ENCODE measurements around the gene GALNT17.

Gene GALNT17

DNA sequence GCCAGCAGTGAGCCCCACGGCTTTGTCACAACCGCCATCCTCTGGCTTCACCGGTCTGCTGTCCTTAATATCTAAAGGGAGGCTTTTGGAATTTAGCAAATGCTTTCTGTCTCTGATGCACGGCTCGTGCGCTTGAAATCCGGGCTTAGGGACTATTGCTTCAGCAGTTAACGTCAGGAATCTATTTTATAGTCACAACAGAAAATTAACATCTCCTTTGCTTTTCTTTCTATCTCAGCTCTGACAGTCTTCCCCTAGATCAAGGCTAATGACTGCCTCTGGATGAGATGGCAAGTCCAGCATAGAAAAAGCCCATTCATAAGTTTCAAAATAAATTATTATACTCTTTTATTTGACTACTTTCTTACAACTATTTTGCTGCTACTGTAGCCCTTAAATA is 423.8 kb downstream of the GALNT17 start:
- no peaks in the 10 kb centered on the region for H3K36me3 ChIP-seq (ENCODE audit: control insufficient read depth in 2 of 2, insufficient read depth in 1 of 2, low read length in 2 of 2)
- H3K4me3 ChIP-seq (ENCODE audit: low read depth, low read length), result no peak overlapping the region
- ChIA-PET CTCF (no interaction called here), POLR2A (no interaction called here)
- no peaks in the 10 kb centered on the region for H3K9me3 ChIP-seq (ENCODE audit: control insufficient read depth, insufficient read depth, low read depth, low read length)
- no peak overlapping the region for H3K27ac ChIP-seq (ENCODE audit: extremely low read depth, low read depth, low read length)
- no peaks in the 10 kb centered on the region for H3K4me1 ChIP-seq (ENCODE audit: control insufficient read depth, insufficient read depth, low read length)
- TF ChIP-seq ZNF596 (tag by site-specific recombination; IDR thresholded peaks at IDR 0.05), result no peak
- TF ChIP-seq GLI4 (tag by site-specific recombination; IDR thresholded peaks at IDR 0.05), result no peak

DNA sequence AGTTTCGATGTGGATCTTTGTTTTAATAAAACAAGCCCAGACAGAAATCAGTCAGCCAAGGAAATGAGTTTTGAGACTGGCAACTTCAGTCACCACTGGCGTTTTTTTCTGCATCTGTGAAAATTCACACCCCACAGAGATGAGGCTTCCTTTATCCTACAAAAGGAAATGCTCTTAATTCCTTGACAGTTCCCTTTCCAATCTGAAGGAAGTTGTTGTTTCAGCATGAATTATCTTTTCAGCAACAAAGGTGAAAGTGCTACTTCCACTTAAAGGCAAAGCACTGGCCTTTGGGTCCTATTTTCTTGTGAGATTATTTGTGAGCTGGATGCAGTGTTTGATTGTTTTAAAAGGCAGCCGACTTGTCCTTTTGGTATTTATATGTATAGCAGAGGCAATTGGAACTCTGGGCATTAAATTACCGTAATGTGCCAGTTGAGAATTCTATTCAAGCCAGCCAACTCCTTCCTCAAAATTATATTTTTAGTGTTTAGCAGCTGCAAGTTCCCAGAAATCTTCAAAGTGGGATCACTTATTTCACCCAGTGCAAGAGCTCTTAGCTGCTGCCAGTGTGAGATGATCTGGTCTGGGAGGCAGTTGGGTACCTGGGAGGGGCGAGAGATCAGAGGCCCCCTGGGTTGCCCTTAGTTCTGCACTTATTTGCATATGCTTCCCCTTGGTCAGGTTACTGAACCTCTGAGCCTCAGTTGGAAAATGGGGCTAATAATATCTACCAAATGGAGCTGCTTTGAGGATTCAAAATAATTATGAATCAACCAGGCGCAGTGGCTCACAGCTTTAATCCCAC is 427.1 kb downstream of the GALNT17 start:
- TF ChIP-seq RBAK (tag by site-specific recombination; IDR thresholded peaks at IDR 0.05) (no peak), ZNF660 (tag by site-specific recombination; IDR thresholded peaks at IDR 0.05) (no peak), ZNF426 (tag by site-specific recombination; IDR thresholded peaks at IDR 0.05) (no peak), ZNF610 (tag by site-specific recombination; IDR thresholded peaks at IDR 0.05; ENCODE audit: borderline replicate concordance) (no peak), WT1 (tag by site-specific recombination; IDR thresholded peaks at IDR 0.05) (no peak), ZEB2 (tag by site-specific recombination; IDR thresholded peaks at IDR 0.05) (no peak), ZNF324 (tag by site-specific recombination; IDR thresholded peaks at IDR 0.05) (no peak), EGR2 (tag by site-specific recombination; IDR thresholded peaks at IDR 0.05; ENCODE audit: low read depth) (no peak), IKZF3 (tag by site-specific recombination; IDR thresholded peaks at IDR 0.05) (no peak), ZNF157 (tag by site-specific recombination; IDR thresholded peaks at IDR 0.05) (no peak), ZNF623 (tag by site-specific recombination; IDR thresholded peaks at IDR 0.05) (no peak), TCF7L2 (IDR thresholded peaks at IDR 0.05; ENCODE audit: borderline replicate concordance, low read depth, low read length) (no peak), ZFP3 (tag by site-specific recombination; IDR thresholded peaks at IDR 0.05; ENCODE audit: low read depth) (no peak), ZBTB8A (tag by site-specific recombination; IDR thresholded peaks at IDR 0.05) (no peak), HOXC10 (CRISPR knock-in tag; IDR thresholded peaks at IDR 0.05) (no peak)
- TF ChIP-seq, protein P1, sequence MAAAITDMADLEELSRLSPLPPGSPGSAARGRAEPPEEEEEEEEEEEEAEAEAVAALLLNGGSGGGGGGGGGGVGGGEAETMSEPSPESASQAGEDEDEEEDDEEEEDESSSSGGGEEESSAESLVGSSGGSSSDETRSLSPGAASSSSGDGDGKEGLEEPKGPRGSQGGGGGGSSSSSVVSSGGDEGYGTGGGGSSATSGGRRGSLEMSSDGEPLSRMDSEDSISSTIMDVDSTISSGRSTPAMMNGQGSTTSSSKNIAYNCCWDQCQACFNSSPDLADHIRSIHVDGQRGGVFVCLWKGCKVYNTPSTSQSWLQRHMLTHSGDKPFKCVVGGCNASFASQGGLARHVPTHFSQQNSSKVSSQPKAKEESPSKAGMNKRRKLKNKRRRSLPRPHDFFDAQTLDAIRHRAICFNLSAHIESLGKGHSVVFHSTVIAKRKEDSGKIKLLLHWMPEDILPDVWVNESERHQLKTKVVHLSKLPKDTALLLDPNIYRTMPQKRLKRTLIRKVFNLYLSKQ (tag by site-specific recombination; IDR thresholded peaks at IDR 0.05; ENCODE audit: borderline replicate concordance), result no peak
- TF ChIP-seq, protein P2, sequence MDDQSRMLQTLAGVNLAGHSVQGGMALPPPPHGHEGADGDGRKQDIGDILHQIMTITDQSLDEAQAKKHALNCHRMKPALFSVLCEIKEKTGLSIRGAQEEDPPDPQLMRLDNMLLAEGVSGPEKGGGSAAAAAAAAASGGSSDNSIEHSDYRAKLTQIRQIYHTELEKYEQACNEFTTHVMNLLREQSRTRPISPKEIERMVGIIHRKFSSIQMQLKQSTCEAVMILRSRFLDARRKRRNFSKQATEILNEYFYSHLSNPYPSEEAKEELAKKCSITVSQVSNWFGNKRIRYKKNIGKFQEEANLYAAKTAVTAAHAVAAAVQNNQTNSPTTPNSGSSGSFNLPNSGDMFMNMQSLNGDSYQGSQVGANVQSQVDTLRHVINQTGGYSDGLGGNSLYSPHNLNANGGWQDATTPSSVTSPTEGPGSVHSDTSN (CRISPR knock-in tag; IDR thresholded peaks at IDR 0.05), result no peak
- H3K36me3 ChIP-seq (ENCODE audit: control insufficient read depth in 2 of 2, insufficient read depth in 1 of 2, low read length in 2 of 2), result no peaks in the 10 kb centered on the region
- no peak overlapping the region for H3K4me3 ChIP-seq (ENCODE audit: low read depth, low read length)
- no peak overlapping the region for H3K27ac ChIP-seq (ENCODE audit: extremely low read depth, low read depth, low read length)
- POLR2A ChIA-PET, result no interaction called here
- no peaks in the 10 kb centered on the region for H3K4me1 ChIP-seq (ENCODE audit: control insufficient read depth, insufficient read depth, low read length)
- H3K9me3 ChIP-seq (ENCODE audit: control insufficient read depth, insufficient read depth, low read depth, low read length), result no peaks in the 10 kb centered on the region
- CTCF ChIA-PET, result no interaction called here

DNA sequence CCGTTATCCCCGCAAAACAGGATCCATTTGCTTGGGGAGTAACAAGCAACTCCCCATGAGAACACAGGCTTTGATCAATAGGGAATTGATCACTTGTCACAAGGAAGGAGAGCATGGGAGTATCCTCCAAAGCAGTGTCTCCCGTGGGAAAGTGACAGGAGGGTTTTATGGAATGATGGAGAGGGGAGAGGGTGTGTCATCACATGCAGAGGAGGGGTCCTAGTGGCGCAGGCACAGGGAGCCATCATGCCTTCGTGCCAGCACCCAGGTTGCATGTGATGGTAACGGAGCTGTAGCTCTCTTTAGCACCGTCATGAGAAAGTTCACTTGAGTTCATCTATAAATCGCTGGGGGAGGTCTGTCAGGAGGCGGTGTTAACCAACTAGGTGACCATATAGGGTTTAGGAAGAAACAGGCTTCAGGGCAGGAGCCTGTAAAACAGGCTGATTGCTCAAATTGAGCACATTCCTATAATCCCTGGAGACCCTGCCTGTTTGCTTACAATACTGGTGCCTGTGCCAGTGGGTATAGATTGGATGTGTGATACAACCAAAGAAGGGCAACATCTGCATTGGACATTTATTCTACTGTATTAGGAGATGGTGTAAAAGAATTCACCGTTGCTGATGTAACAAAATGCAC is 428.5 kb downstream of the GALNT17 start:
- CTCF ChIA-PET, result no interaction called here
- POLR2A ChIA-PET, result no interaction called here
- TF ChIP-seq ZBTB21 (tag by site-specific recombination; IDR thresholded peaks at IDR 0.05), result no peak
- TF ChIP-seq ZNF366 (tag by site-specific recombination; conservative IDR thresholded peaks at IDR 0.05), result no peak
- no peak for TF ChIP-seq ZNF423 (tag by site-specific recombination; IDR thresholded peaks at IDR 0.05)
- TF ChIP-seq ZNF501 (tag by site-specific recombination; IDR thresholded peaks at IDR 0.05), result no peak
- no peak for TF ChIP-seq ZNF426 (tag by site-specific recombination; IDR thresholded peaks at IDR 0.05)
- TF ChIP-seq ZNF239 (tag by site-specific recombination; IDR thresholded peaks at IDR 0.05), result no peak
- TF ChIP-seq, protein P3, sequence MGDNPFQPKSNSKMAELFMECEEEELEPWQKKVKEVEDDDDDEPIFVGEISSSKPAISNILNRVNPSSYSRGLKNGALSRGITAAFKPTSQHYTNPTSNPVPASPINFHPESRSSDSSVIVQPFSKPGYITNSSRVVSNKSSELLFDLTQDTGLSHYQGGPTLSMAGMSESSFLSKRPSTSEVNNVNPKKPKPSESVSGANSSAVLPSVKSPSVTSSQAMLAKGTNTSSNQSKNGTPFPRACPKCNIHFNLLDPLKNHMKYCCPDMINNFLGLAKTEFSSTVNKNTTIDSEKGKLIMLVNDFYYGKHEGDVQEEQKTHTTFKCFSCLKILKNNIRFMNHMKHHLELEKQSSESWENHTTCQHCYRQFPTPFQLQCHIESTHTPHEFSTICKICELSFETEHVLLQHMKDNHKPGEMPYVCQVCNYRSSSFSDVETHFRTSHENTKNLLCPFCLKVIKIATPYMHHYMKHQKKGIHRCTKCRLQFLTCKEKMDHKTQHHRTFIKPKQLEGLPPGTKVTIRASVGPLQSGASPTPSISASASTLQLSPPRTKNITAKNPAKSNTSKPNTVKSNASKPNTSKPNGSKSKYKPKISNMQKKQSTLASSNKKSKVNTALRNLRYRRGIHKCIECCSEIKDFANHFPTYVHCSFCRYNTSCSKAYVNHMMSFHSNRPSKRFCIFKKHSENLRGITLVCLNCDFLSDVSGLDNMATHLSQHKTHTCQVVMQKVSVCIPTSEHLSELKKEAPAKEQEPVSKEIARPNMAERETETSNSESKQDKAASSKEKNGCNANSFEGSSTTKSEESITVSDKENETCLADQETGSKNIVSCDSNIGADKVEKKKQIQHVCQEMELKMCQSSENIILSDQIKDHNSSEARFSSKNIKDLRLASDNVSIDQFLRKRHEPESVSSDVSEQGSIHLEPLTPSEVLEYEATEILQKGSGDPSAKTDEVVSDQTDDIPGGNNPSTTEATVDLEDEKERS (tag by site-specific recombination; IDR thresholded peaks at IDR 0.05), result no peak
- TF ChIP-seq ZEB2 (tag by site-specific recombination; IDR thresholded peaks at IDR 0.05), result no peak
- TF ChIP-seq ZNF202 (tag by site-specific recombination; IDR thresholded peaks at IDR 0.05; ENCODE audit: borderline replicate concordance), result no peak

More for the DNA sequence above, 428.5 kb downstream of the GALNT17 start:
- Histone ChIP-seq H3K36me3 (ENCODE audit: control insufficient read depth in 2 of 2, insufficient read depth in 1 of 2, low read length in 2 of 2) (no peaks in the 10 kb centered on the region), H3K4me1 (ENCODE audit: control insufficient read depth, insufficient read depth, low read length) (no peaks in the 10 kb centered on the region), H3K27ac (ENCODE audit: extremely low read depth, low read depth, low read length) (no peak overlapping the region), H3K9me3 (ENCODE audit: control insufficient read depth, insufficient read depth, low read depth, low read length) (no peaks in the 10 kb centered on the region), H3K4me3 (ENCODE audit: low read depth, low read length) (no peak overlapping the region)

All from HEK293 (cell line).